HG02884 (cell line): ENCODE results near the gene INPP5B.

ENCODE experiments used
- ATAC-seq: cut with Tn5 transposase; IDR thresholded peaks from one replicate; pipeline ENCODE4 v1.9.1; 2021; ENCODE audit warnings: mild to moderate bottlenecking, moderate library complexity; ENCODE audit not compliant: unreplicated experiment

The INPP5B gene

GRCh38 chr1:37845049-37845646, 101.7 kb downstream of the INPP5B start:
- no peak for ATAC-seq

- ATAC-seq, result no peak
Observed at GRCh38 chr1:37844536-37844935, 102.3 kb downstream of the INPP5B start.

- no peak for ATAC-seq
Observed at GRCh38 chr1:37841652-37842051, 105.2 kb downstream of the INPP5B start.

GRCh38 chr1:37840711-37841110, 106.1 kb downstream of the INPP5B start:
- no peak for ATAC-seq

GRCh38 chr1:37839676-37840075, 107.2 kb downstream of the INPP5B start:
- no peak for ATAC-seq

- no peak for ATAC-seq
Observed at GRCh38 chr1:37836788-37837187, 110.1 kb downstream of the INPP5B start.

GRCh38 chr1:37831809-37832208, 115.0 kb downstream of the INPP5B start:
- ATAC-seq, result no peak

GRCh38 chr1:37831109-37831508, 115.7 kb downstream of the INPP5B start:
- no peak for ATAC-seq

GRCh38 chr1:37828410-37829074, 118.3 kb downstream of the INPP5B start:
- no peak for ATAC-seq

- ATAC-seq, result no peak
Observed at GRCh38 chr1:37825506-37825905, 121.3 kb downstream of the INPP5B start.

- ATAC-seq, result no peak
Observed at GRCh38 chr1:37824001-37824400, 122.9 kb downstream of the INPP5B start.

- ATAC-seq, result no peak
Observed at GRCh38 chr1:37822906-37823815, 123.7 kb downstream of the INPP5B start.

GRCh38 chr1:37821481-37821880, 125.4 kb downstream of the INPP5B start:
- ATAC-seq, result no peak

GRCh38 chr1:37817481-37817880, 129.4 kb downstream of the INPP5B start:
- no peak for ATAC-seq

- ATAC-seq, result no peak
Observed at GRCh38 chr1:37814252-37814651, 132.6 kb downstream of the INPP5B start.

GRCh38 chr1:37813529-37814145, 133.2 kb downstream of the INPP5B start:
- no peak for ATAC-seq

- ATAC-seq, result no peak
Observed at GRCh38 chr1:37811027-37811655, 135.7 kb downstream of the INPP5B start.
